Smooth muscle cell (in vitro differentiated cells): Measurements from ENCODE around the gene TMSB15A. TPM values are rescaled to one million over a fixed set of nuclear protein-coding genes. Genes with fewer than 3 reads are reported as not detected.

Experiments used
- DNase-seq: peaks from one replicate; lab custom pipeline; 2025; ENCODE audit not compliant: unreplicated experiment; lab: John Stamatoyannopoulos, UW
- H2AFZ ChIP-seq: fragments of 200-600 bp; sonication (generic); 2 replicates; pipeline ENCODE4 v1.6.0; 2016; ENCODE audit warnings: antibody characterized with exemption, low read depth, mild to moderate bottlenecking
- H3F3A ChIP-seq: fragments of 200-600 bp; sonication (generic); 2 replicates; pipeline ENCODE4 v1.6.0; 2017; ENCODE audit warnings: antibody characterized with exemption, low read depth
- H3K27ac ChIP-seq: fragments of 200-600 bp; sonication (generic); 2 replicates; pipeline ENCODE4 v1.5.1; 2016; ENCODE audit warnings: low read depth, mild to moderate bottlenecking
- H3K27me3 ChIP-seq: fragments of 200-600 bp; sonication (generic); 2 replicates; pipeline ENCODE4 v1.6.1; 2016; ENCODE audit warnings: low read depth, mild to moderate bottlenecking
- H3K36me3 ChIP-seq: fragments of 200-600 bp; sonication (generic); 2 replicates; pipeline ENCODE4 v1.5.1; 2016; ENCODE audit warnings: low read depth
- H3K4me1 ChIP-seq: fragments of 200-600 bp; sonication (generic); 2 replicates; pipeline ENCODE4 v1.5.1; 2016; ENCODE audit warnings: low read depth
- H3K4me2 ChIP-seq: fragments of 200-600 bp; sonication (generic); 2 replicates; pipeline ENCODE4 v1.6.0; 2016; ENCODE audit warnings: mild to moderate bottlenecking
- H3K4me3 ChIP-seq: fragments of 200-600 bp; sonication (generic); 2 replicates; pipeline ENCODE4 v1.5.1; 2016; ENCODE audit warnings: mild to moderate bottlenecking
- H3K79me2 ChIP-seq: fragments of 200-600 bp; sonication (generic); 2 replicates; pipeline ENCODE4 v1.6.0; 2016; ENCODE audit warnings: low read depth, mild to moderate bottlenecking
- H3K9ac ChIP-seq: fragments of 200-600 bp; sonication (generic); 2 replicates; pipeline ENCODE4 v1.6.0; 2016; ENCODE audit warnings: low read depth
- H3K9me3 ChIP-seq: fragments of 200-600 bp; sonication (generic); replicated peaks from 2 replicates; pipeline ENCODE4 v1.5.1; 2016; ENCODE audit warnings: low read depth
- H4K20me1 ChIP-seq: fragments of 200-600 bp; sonication (generic); 2 replicates; pipeline ENCODE4 v1.6.0; 2016; ENCODE audit warnings: low read depth
- CTCF ChIP-seq: fragments of 200-600 bp; sonication (generic); IDR thresholded peaks from 2 replicates; pipeline ENCODE4 v1.5.1; 2017; ENCODE audit warnings: borderline replicate concordance, mild to moderate bottlenecking, antibody characterized with exemption; ENCODE audit not compliant: insufficient read depth, poor library complexity, severe bottlenecking
- WGBS: methylation state at CpG from one replicate; pipeline ENCODE4 v1.1.7; 2016; ENCODE audit warnings: low lambda C conversion rate; 5-methylcytosine and 5-hydroxymethylcytosine counted together
- polyA plus RNA-seq: library from polyadenylated mRNA; unstranded; fragments of >200 nt; fragmentation: Nextera tagmentation; extraction: Ambion mirVana; gene quantifications from 2 replicates; pipeline ENCODE4 v1.2.1, GENCODE V29; 2016
- total RNA-seq: library from RNA; depleted of rRNA; stranded (reverse); fragments of >200 nt; gene quantifications from 2 replicates; pipeline ENCODE4 v1.2.3, GENCODE V29; 2014

The TMSB15A gene
- 12.8 and 21.6 TPM in 2 replicates for total RNA-seq
- 15.8 and 26.7 TPM in 2 replicates for polyA plus RNA-seq

GRCh38 chrX:102515975-102516941 lies at the start of gene TMSB15A:
Gene TMSB15A, minus strand, starts transcription at chrX:102516739.
- Histone ChIP-seq H3K27ac (no peak within 1 kb of the TSS), H3K4me3 (peak within 1 kb of the TSS; percentile 47), H3F3A (no peaks in the 10 kb centered on the region), H3K4me1 (no peaks in the 10 kb centered on the region), H4K20me1 (no peaks in the 10 kb centered on the region), H3K4me2 (peak within 1 kb of the TSS; percentile 87), H2AFZ (peak within 1 kb of the TSS; percentile 84), H3K79me2 (no peaks in the 10 kb centered on the region), H3K27me3 (no peaks in the 10 kb centered on the region), H3K9ac (no peak within 1 kb of the TSS), H3K36me3 (no peaks in the 10 kb centered on the region), H3K9me3 (peaks cover 4% of the 10 kb centered on the region)
- DNase-seq = peak; percentile 15
- no peak for TF ChIP-seq CTCF
- 49% methylated on average over 44 of the region's 62 CpGs for WGBS

GRCh38 chrX:102560423-102561068 lies 44.0 kb upstream of the TMSB15A start:
- H3F3A ChIP-seq = no peaks in the 10 kb centered on the region
- H2AFZ ChIP-seq = no peak overlapping the region
- H3K4me2 ChIP-seq = no peak overlapping the region
- no peaks in the 10 kb centered on the region for H3K27me3 ChIP-seq
- no peaks in the 10 kb centered on the region for H3K36me3 ChIP-seq
- no peak overlapping the region for H3K9ac ChIP-seq
- DNase-seq = no peak
- WGBS = 80% methylated on average over 2 of the region's 2 CpGs
- H4K20me1 ChIP-seq = no peaks in the 10 kb centered on the region
- TF ChIP-seq CTCF = no peak
- no peaks in the 10 kb centered on the region for H3K9me3 ChIP-seq
- H3K79me2 ChIP-seq = no peaks in the 10 kb centered on the region
- no peaks in the 10 kb centered on the region for H3K4me1 ChIP-seq
- no peak overlapping the region for H3K27ac ChIP-seq
- no peak overlapping the region for H3K4me3 ChIP-seq

- no peaks in the 10 kb centered on the region for H3K9me3 ChIP-seq
- no peak overlapping the region for H2AFZ ChIP-seq
- no peaks in the 10 kb centered on the region for H3K36me3 ChIP-seq
- TF ChIP-seq CTCF = no peak
- H3K4me3 ChIP-seq = no peak overlapping the region
- H3K9ac ChIP-seq = no peak overlapping the region
- H3K27ac ChIP-seq = no peak overlapping the region
- H3K79me2 ChIP-seq = no peaks in the 10 kb centered on the region
- H3K4me1 ChIP-seq = no peaks in the 10 kb centered on the region
- no peak for DNase-seq
- no peaks in the 10 kb centered on the region for H3F3A ChIP-seq
- H3K27me3 ChIP-seq = no peaks in the 10 kb centered on the region
- no peaks in the 10 kb centered on the region for H4K20me1 ChIP-seq
- WGBS = 88% methylated on average over 2 of the region's 2 CpGs
- H3K4me2 ChIP-seq = no peak overlapping the region
Observed at GRCh38 chrX:102558607-102559006, 42.1 kb upstream of the TMSB15A start.
